Heart right ventricle (tissue), 16 donors: ENCODE results near the gene RFC2. TPM values are rescaled to one million over a fixed set of nuclear protein-coding genes. Genes with fewer than 3 reads are reported as not detected.

Experiments used
- ATAC-seq, 8 donors: fragments of 200-7000 bp; cut with Tn5 transposase; one replicate each; pipeline ENCODE4 v1.9.1; 2020; ENCODE audit warnings: mild to moderate bottlenecking in 8 of 8, moderate library complexity in 8 of 8, moderate number of reproducible peaks in 1 of 8
- DNase-seq, 2 donors: peaks; one replicate each; pipeline ENCODE4 v3.0.0-alpha.2; 2020
- H3K27ac ChIP-seq, 10 donors: fragments of 200-600 bp; sonication (generic) in 2 of 10; one replicate each; pipeline versions ENCODE4 v1.5.0 to v1.8.0; 2020 to 2022; ENCODE audit warnings: mild to moderate bottlenecking in 3 of 10
- H3K27me3 ChIP-seq, 7 donors: fragments of 200-600 bp; one replicate each; pipeline ENCODE4 v1.8.0; 2021 to 2022; ENCODE audit warnings: mild to moderate bottlenecking in 2 of 7
- H3K36me3 ChIP-seq, 9 donors: fragments of 200-600 bp; sonication (generic) in 1 of 9; one replicate each; pipeline versions ENCODE4 v1.5.0 to v1.8.0; 2020 to 2022; ENCODE audit warnings: mild to moderate bottlenecking in 2 of 9
- H3K4me1 ChIP-seq, 9 donors: fragments of 200-600 bp; sonication (generic) in 1 of 9; one replicate each; pipeline versions ENCODE4 v1.5.0 to v1.8.0; 2020 to 2022; ENCODE audit warnings: mild to moderate bottlenecking in 4 of 9
- H3K4me3 ChIP-seq, 10 donors: fragments of 200-600 bp; sonication (generic) in 2 of 10; one replicate each; pipeline versions ENCODE4 v1.5.0 to v1.8.0; 2020 to 2022; ENCODE audit warnings: mild to moderate bottlenecking in 7 of 10, moderate library complexity in 2 of 10
- H3K9me3 ChIP-seq, 11 donors: fragments of 200-600 bp in 10 of 11; sonication (generic) in 2 of 11; one replicate each; pipeline versions ENCODE4 v1.5.0 to v1.8.0; 2013 to 2022; ENCODE audit warnings: mild to moderate bottlenecking in 2 of 11, control low read depth in 1 of 11, moderate library complexity in 1 of 11
- CTCF ChIP-seq, 9 donors: fragments of 200-600 bp; sonication (generic) in 2 of 9; IDR thresholded peaks; one replicate each; pipeline versions ENCODE4 v1.5.0 to v1.8.0; 2021 to 2022; ENCODE audit warnings: antibody characterized with exemption in 9 of 9, mild to moderate bottlenecking in 5 of 9, moderate library complexity in 1 of 9
- WGBS, 2 donors: extraction: QIAGEN DNeasy Blood & Tissue Kit; methylation state at CpG; one replicate each; pipeline ENCODE4 v1.1.7; 2013; ENCODE audit warnings: inconsistent platforms in 1 of 2; 5-methylcytosine and 5-hydroxymethylcytosine counted together
- intact Hi-C, 10 donors: fragments of 100-400 bp; cut with DNase I; formaldehyde crosslinking; loops; one replicate each; pipeline versions ENCODE4 v1.11.1 to v1.14.2; 2022
- polyA plus RNA-seq, 2 donors: library from polyadenylated mRNA; stranded (reverse); fragments of 200-250 nt; gene quantifications; one replicate each; pipeline ENCODE4 v1.2.3, GENCODE V29; 2013
- total RNA-seq, 10 donors: library from RNA; stranded (reverse); fragmentation: NEBNext Ultra II Directional in 3 of 10; extraction: Animal tissue kit (Norgen Biotek cat#: 25700) in 3 of 10; gene quantifications; one replicate each; pipeline versions ENCODE4 v1.2.1 to v1.2.4, GENCODE V29; 2021 to 2023
- donor health status: Arrhythmogenic right ventricular cardiomyopathy.
- donor health status: ischemic (EF 13 %, LVEDD 7.1; RV severe dilation, severe dysfunction).
- donor health status: healthy with polysubstance abuse.
- donor health status: DM: no; HTN: yes; CAD: no.
- donor health status: DM: no; HTN: no; CAD: no.
- donor health status: ischemic (EF 25% LVEDD 6.9; RV normal size, moderate dysfunction).
- donor health status: ischemic (EF 25% LVEDD 5.7; RV mildly dilated, moderate dysfunction).
- donor health status: healthy.
- donor health status: DM: yes; HTN: yes; CAD: no.
- donor health status: Ischemic cardiomyopathy.
- donor health status: ischemic (EF 35%, LVEDD 5.7; RV mildly dilated, moderate dysfunction).
- donor health status: nonischemic (EF 11% LVEDD 7.7; RV severe dilation, severe dysfunction).
- donor health status: DM: yes; HTN: yes; CAD: no.
- donor health status: PGD.
- donor health status: ischemic (EF 29% LVEDD 5.4; RV normal size, mild dysfunction).
- donor health status: nonischemic (EF 23%, LVEDD 6.1; RV moderate dilation, normal function).

The RFC2 gene
- total and polyA plus RNA-seq, 12 donors = 7.0 to 18.5 (median 10.7) TPM

- no peak for TF ChIP-seq CTCF (IDR thresholded peaks at IDR 0.05)
- H3K9me3 ChIP-seq = peaks cover 0 to 5% (median 0%) of the 10 kb centered on the region in 11 donors
- no peaks in the 10 kb centered on the region for H3K36me3 ChIP-seq
- H3K4me1 ChIP-seq = peaks cover 7 to 36% (median 27%) of the 10 kb centered on the region in 9 donors
- no peaks in the 10 kb centered on the region for H3K27me3 ChIP-seq
- no peak overlapping the region for H3K27ac ChIP-seq
- DNase-seq (no peak), ATAC-seq (no peak)
- intact Hi-C loops = loop anchor here in 3 of 10 donors (10.0 kb wide), 3 partner anchors 77 to 97 kb away; no protein-coding TSS in a partner anchor
- H3K4me3 ChIP-seq = no peak overlapping the region
- 93 to 94% methylated on average over 15 of the region's 15 CpGs for WGBS, 2 donors
Observed at GRCh38 chr7:74297516-74298233, 43.5 kb upstream of the RFC2 start.

- Histone ChIP-seq H3K36me3 (no peaks in the 10 kb centered on the region), H3K4me3 (peak overlapping the region in 3 of 10 donors; percentile 19 to 39 (median 19)), H3K27me3 (no peaks in the 10 kb centered on the region), H3K27ac (peak overlapping the region; percentile 11 to 84 (median 68)), H3K4me1 (peaks cover 10 to 55% (median 39%) of the 10 kb centered on the region in 9 donors), H3K9me3 (peaks cover 0 to 5% (median 0%) of the 10 kb centered on the region in 11 donors)
- peak; percentile 24 to 74 (median 50) for ATAC-seq
- no peak for TF ChIP-seq CTCF (IDR thresholded peaks at IDR 0.05)
- intact Hi-C loops = loop anchor here in 6 of 10 donors (5.0 to 10.0 kb wide), 8 partner anchors 37 to 100 kb away; partner anchors contain the start of gene RFC2 (in 2 of the 6)
- peak; percentile 42 to 62 for DNase-seq
- 37 to 42% methylated on average over 17 of the region's 17 CpGs for WGBS, 2 donors
Observed at GRCh38 chr7:74294191-74294998, 40.2 kb upstream of the RFC2 start.

- DNase-seq (no peak), ATAC-seq (no peak)
- Histone ChIP-seq H3K27ac (peak overlapping the region in 9 of 10 donors; percentile 34 to 84 (median 71)), H3K9me3 (peaks cover 0 to 5% (median 0%) of the 10 kb centered on the region in 11 donors), H3K4me1 (peaks cover 14 to 56% (median 41%) of the 10 kb centered on the region in 9 donors), H3K36me3 (no peaks in the 10 kb centered on the region), H3K4me3 (no peak overlapping the region), H3K27me3 (no peaks in the 10 kb centered on the region)
- intact Hi-C loops = loop anchor here in 6 of 10 donors (5.0 to 10.0 kb wide), 8 partner anchors 36 to 101 kb away; partner anchors contain the start of gene RFC2 (in 2 of the 6)
- 75 to 78% methylated on average over 4 of the region's 4 CpGs for WGBS, 2 donors
- TF ChIP-seq CTCF (IDR thresholded peaks at IDR 0.05) = no peak
Observed at GRCh38 chr7:74293577-74293908, 39.3 kb upstream of the RFC2 start.
